C4-2B (cell line): ENCODE results near the gene TMOD1.
"Not testable (repeated sequence)": the region's sequence is repeated elsewhere in the genome, so short reads cannot be mapped to it uniquely, and the experiment has no call there.

Experiments used
- H3K27ac ChIP-seq: fragments of 450-650 bp; 2 replicates; pipeline ENCODE4 v1.5.1; 2017
- ZFX ChIP-seq: fragments of 450-650 bp; IDR thresholded peaks from 2 replicates; pipeline ENCODE4 v1.6.1; 2017
- TF ChIP-seq, protein P1 (sequence below): fragments of 450-650 bp; conservative IDR thresholded peaks from 2 replicates; pipeline ENCODE4 v1.5.1; 2017; ENCODE audit warnings: mild to moderate bottlenecking

Gene TMOD1

DNA sequence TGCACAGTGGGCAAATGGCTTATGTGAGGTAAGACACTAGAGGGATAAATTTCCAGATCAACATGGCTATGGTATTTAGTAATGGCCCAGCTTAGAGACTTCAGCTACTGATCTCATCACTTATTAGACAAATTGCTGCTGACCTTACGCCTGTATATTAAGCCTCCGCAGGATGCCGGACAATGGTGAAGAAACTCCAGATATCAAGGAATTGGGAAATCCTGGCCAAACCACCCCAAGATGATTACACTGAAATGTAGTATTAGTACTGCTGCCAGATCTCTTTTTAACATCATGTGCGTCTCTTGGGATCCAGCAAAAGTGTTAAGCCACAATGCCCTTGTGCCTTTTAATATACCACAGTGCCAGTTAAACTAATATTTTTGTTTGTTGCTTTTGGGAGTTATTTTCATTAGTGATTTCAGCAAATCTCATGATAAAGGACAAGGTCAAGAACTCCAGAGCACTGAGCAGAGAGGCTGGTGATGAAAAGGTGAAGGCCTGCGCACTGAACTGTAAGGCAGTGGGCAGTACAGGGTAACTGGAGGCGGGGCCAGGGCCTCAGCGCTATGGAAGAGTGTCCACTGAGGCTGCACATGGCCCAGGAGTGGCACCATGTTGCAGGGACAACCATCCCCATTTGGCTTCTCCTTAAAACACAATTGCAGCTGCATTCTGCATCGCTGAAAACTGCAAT lies 99.2 kb downstream of the TMOD1 start:
- TF ChIP-seq, protein P1, sequence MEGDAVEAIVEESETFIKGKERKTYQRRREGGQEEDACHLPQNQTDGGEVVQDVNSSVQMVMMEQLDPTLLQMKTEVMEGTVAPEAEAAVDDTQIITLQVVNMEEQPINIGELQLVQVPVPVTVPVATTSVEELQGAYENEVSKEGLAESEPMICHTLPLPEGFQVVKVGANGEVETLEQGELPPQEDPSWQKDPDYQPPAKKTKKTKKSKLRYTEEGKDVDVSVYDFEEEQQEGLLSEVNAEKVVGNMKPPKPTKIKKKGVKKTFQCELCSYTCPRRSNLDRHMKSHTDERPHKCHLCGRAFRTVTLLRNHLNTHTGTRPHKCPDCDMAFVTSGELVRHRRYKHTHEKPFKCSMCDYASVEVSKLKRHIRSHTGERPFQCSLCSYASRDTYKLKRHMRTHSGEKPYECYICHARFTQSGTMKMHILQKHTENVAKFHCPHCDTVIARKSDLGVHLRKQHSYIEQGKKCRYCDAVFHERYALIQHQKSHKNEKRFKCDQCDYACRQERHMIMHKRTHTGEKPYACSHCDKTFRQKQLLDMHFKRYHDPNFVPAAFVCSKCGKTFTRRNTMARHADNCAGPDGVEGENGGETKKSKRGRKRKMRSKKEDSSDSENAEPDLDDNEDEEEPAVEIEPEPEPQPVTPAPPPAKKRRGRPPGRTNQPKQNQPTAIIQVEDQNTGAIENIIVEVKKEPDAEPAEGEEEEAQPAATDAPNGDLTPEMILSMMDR: no peak
- TF ChIP-seq ZFX: no peak
- no peak overlapping the region for H3K27ac ChIP-seq

DNA sequence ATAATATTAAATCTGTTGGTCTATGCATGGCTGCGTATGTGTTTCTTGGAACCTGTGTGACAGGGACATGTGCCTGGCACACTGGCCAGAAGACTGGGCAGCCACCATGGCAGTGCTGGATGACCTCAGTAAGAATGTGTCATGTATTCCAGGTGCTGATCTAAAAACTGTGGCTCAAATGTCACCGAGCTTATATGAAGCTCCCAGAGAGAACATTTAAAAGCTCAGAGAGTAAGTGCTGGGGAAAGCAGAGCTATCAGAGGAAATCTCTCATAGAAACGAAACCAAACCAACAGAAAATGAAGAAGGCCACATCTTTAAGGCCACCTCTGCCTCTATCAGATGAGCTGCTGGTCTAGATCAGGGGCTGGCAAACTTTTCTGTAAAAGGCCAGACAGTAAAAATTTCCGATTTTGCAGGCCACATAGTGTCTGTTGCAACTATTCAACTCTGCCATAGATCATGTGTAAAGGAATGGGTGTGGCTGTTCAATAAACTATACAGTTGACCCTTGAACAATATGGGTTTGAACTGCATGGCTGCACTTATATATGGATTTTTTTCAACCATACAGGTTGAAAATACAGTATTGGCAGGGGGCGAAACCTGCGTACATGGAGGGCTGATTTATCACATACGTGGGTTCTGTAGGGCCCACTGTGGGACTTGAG lies 99.9 kb downstream of the TMOD1 start:
- no peak overlapping the region for H3K27ac ChIP-seq
- TF ChIP-seq, protein P1: no peak
- TF ChIP-seq ZFX: no peak

DNA sequence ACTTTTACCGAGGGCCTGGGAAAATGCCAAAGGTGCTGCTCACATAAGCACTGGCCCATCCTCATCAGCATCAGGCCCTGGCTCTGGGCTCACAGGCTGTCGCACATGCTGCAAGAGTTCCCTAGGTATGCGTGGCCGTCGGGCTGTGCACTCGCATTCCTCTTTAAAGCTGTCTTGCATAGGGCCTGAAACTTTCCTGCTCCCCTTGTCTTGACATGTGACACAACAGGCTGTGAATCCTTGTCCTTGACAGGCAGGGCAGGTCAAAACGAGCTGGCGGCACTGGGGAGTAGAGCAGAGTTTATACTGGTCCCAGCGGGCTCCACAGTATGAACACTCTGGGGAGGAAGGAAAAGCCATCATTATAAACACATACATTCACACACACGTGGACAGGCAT lies 101.0 kb downstream of the TMOD1 start:
- TF ChIP-seq ZFX: no peak
- H3K27ac ChIP-seq: no peak overlapping the region

DNA sequence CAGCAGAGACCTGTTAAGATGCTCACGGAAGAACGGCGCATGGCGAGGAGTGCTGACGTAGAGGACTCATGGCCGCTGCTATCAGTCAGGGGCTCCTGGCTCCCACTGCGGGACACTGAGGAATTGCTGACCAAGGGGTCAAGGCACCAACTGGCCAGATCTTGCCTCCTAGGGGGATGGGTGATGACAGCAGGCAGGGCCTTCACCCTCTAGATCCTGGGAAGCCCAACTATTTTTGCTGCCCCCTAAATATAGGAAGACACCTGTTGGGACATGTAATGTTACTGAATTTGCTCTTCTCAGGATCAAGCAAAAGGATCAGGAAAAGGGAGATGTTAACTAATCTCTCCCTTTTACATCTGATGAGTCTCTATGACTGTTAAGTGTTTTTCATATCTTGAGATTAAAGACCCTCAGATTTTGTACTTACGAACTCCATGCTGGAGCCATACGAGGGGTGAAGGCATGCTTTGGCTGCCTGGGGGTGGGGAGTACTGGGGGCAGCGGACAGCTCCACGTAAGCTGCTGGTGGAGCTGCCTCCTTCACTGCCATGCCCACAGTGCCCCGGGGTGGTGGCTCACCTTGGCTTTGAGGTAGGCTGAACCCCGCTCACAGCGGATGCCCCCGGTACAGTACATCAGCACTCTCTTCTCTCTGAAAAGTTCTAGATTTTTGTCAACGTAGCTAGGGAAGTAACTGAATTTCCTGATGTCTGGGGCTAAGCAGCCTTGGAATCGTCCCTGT lies 103.6 kb downstream of the TMOD1 start:
- no peak for TF ChIP-seq ZFX
- TF ChIP-seq, protein P1: no peak
- no peak overlapping the region for H3K27ac ChIP-seq

DNA sequence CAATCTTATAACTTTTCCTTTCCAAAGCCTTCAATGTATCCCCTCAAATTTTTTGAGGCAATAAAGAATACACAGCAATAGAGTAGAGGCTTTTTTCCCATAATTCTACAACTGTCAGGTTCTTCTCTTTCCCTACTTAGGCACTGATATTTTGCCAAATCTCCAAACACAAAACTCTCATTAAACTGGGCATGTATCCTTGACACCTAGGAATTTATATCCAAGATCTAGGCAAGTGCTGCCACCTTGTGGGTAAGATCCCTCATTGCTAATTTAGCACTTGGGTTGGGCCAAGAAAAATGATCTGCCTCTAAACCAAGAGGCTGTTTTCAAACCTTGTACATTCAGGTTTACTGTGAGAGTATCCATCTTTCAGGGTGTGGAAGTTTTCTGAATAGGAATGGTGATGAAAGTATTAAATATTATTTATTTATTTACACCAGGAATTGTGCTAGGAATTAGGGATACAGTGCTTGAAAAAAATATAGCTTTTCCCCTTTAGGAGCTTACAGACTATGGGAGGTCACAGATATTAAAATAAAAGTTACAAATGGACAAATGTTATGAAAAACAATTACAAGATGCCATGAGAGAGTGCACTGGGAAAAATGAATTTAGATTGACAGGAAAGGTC lies 114.1 kb downstream of the TMOD1 start:
- TF ChIP-seq, protein P1: peak; percentile 90
- TF ChIP-seq ZFX: no peak
- H3K27ac ChIP-seq: no peak overlapping the region

DNA sequence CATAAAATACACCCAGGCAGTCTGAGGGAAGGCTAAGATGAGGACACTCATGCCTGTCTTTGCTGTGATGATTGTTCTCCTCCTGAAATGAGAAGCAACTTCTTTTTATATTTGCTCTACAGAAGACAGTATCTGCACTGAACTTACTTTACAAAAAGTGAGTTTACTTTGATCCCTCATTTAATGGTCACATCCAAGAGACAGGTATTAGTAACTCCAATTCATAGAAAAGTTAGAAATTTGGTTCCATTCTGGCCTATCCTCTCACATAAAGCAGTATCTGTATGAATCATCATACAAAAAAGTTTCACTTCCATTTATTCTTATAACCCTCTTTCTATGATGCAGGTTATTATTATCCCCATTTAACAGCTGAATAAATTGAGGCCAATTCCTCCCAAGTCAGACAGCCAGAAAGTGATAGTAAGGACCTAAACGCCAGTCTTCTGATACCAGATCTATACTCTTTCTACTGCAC lies 116.5 kb downstream of the TMOD1 start:
- TF ChIP-seq, protein P1: no peak
- TF ChIP-seq ZFX: no peak
- no peak overlapping the region for H3K27ac ChIP-seq

DNA sequence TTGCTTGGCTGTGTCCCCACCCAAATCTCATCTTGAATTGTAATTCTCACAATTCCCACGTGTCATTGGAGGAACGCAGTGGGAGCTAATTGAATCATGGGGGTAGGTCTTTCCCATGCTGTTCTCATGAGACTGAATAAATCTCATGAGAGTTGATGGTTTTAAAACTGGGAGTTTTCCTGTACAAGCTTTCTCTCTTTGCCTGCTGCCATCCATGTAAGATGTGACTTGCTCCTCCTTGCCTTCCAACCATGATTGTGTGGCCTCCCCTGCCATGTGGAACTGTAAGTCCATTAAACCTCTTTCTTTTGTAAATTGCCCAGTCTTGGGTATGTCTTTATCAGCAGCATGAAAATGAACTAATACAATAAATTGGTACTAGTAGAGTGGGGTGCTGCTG lies 118.6 kb downstream of the TMOD1 start:
- H3K27ac ChIP-seq: not testable (repeated sequence)

DNA sequence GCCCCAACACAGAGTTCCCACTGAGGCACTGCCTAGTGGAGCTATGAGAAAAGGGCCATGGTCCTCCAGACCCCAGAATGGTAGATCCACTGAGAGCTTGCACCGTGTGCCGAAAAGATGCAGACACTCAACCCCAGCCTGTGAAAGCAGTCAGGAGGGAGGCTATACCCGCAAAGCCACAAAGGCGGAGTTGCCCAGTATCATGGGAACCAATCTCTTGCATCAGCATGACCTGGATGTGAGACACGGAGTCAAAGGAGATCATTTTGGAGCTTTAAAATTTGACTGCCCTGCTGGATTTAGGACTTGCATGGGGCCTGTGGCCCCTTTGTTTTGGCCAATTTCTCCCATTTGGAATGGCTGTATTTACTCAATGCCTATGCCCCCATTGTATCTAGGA lies 121.0 kb downstream of the TMOD1 start:
- H3K27ac ChIP-seq: not testable (repeated sequence)
